ENCODE measurements around the gene NDUFC2. TPM values are rescaled to one million over a fixed set of nuclear protein-coding genes. Genes with fewer than 3 reads are reported as not detected.

The NDUFC2 gene
- total and polyA plus RNA-seq, 2 experiments from 2014 or later: 123 to 689 TPM

DNA sequence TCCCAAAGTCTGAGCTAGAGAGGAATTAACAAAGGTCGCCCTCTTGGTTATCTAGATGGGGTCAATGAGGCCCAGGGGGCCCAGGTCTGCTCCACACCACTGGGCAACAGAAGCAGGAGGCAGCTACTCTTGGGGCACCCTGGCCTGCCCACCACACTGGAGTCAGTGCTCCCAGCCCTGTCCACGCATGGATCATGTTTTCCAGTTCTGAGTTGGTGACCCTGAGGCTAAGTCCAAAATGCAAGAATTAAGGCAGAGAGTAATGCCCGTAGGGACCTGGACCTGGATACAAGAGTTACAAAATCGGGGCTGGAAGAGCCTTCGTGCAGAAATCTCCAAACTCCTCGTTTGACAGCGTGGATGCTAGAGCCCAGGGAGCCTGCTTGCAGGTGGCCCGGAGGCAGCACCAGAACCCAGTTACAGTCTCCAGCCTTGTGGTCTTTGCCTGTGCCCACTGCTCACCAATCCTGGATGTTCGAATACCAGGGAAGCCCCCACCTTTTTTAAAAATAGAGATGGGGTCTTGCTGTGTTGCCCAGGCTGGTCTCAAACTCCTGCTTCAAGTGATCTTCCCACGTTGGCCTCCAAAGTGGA, 22.1 kb downstream of the NDUFC2 start:
- H3K27ac ChIP-seq: no peak overlapping the region
- H3K9me3 ChIP-seq (ENCODE audit: low read depth): no peaks in the 10 kb centered on the region
- DNase-seq (ENCODE audit: low read depth in 1 of 2, low spot score in 1 of 2): no peak
- H3K4me3 ChIP-seq: no peak overlapping the region
- H3K27me3 ChIP-seq: no peaks in the 10 kb centered on the region
- no peaks in the 10 kb centered on the region for H3K4me1 ChIP-seq (ENCODE audit: low read depth)
- no peaks in the 10 kb centered on the region for H3K36me3 ChIP-seq
- TF ChIP-seq CTCF (IDR thresholded peaks at IDR 0.05; ENCODE audit: low read depth, low read length): no peak

DNA sequence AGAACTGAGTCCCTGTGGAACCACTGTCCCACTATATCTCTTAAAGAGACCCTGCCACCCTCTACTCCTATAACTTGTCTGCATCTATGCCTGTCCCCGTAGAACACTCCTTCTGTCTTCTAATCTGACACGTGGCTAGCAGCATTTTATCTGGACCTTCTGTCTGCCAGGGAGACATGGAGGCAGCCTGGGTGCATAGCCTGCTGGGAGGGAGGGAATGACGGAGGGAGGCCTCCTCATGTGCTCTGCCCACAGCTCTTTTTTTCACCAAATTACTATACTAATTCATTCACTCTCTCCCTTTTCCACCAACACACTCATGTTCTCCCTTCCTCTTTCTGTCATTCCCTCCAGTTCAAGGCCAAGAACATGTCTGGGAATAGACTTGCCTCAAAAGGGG, 23.6 kb downstream of the NDUFC2 start:
- no peaks in the 10 kb centered on the region for H3K27me3 ChIP-seq
- no peaks in the 10 kb centered on the region for H3K9me3 ChIP-seq (ENCODE audit: low read depth)
- H3K4me1 ChIP-seq (ENCODE audit: low read depth): peaks cover 6% of the 10 kb centered on the region
- H3K27ac ChIP-seq: no peak overlapping the region
- no peak overlapping the region for H3K4me3 ChIP-seq
- no peak for TF ChIP-seq CTCF (IDR thresholded peaks at IDR 0.05; ENCODE audit: low read depth, low read length)
- H3K36me3 ChIP-seq: no peaks in the 10 kb centered on the region
- no peak for DNase-seq (ENCODE audit: low read depth in 1 of 2, low spot score in 1 of 2)

DNA sequence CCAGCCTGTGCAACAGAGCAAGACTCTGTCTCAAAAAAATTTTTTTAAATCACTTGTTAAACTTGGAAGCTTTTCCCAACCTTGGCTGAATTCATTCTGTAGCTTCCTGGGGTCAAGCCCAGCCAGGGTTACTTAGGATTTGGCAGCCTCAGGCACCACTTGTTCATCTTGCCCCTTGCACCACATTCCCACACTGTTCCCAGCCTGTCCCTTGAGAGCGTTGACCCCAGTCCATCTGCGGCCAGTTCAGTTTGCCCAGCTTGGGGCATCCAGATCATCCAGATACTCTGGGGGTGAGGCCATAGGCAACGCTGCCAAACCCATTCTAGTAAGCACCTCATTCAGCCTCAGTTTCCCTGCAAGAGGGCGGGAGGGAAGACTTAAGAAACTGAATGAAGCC, 24.7 kb downstream of the NDUFC2 start:
- no peaks in the 10 kb centered on the region for H3K27me3 ChIP-seq
- H3K27ac ChIP-seq: no peak overlapping the region
- H3K36me3 ChIP-seq: no peaks in the 10 kb centered on the region
- no peaks in the 10 kb centered on the region for H3K9me3 ChIP-seq (ENCODE audit: low read depth)
- no peak for TF ChIP-seq CTCF (IDR thresholded peaks at IDR 0.05; ENCODE audit: low read depth, low read length)
- DNase-seq (ENCODE audit: low read depth in 1 of 2, low spot score in 1 of 2): no peak
- no peak overlapping the region for H3K4me3 ChIP-seq
- peaks cover 6% of the 10 kb centered on the region for H3K4me1 ChIP-seq (ENCODE audit: low read depth)

GRCh38 chr11:78050964-78051831, 28.5 kb downstream of the NDUFC2 start:
- Histone ChIP-seq H3K4me1 (ENCODE audit: low read depth) (peaks cover 6% of the 10 kb centered on the region), H3K27me3 (no peaks in the 10 kb centered on the region), H3K27ac (peak overlapping the region; percentile 4), H3K9me3 (ENCODE audit: low read depth) (no peaks in the 10 kb centered on the region), H3K4me3 (no peak overlapping the region), H3K36me3 (no peaks in the 10 kb centered on the region)
- peak in 1 of 2 donors; percentile 84 for DNase-seq (ENCODE audit: low read depth in 1 of 2, low spot score in 1 of 2)
- TF ChIP-seq CTCF (IDR thresholded peaks at IDR 0.05; ENCODE audit: low read depth, low read length): no peak

DNA sequence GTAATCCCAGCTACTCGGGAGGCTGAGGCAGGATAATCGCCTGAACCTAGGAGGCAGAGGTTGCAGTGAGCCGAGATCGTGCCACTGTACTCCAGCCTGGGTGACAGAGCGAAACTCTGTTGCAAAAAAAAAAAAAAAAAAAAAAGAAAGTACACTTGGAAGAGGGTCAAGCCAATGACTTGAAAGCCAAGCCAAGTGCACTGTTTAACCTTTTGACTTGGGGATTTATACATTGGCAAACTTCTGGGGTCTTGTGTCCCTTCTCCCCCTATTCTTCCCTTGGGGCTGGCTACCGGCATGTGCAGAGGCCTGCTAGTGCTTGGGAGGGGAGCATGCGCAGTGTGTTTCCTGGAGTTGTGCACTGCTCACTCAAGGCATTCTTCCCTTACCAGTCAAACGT, 30.3 kb downstream of the NDUFC2 start:
- no peak for DNase-seq (ENCODE audit: low read depth in 1 of 2, low spot score in 1 of 2)
- Histone ChIP-seq H3K36me3 (no peaks in the 10 kb centered on the region), H3K27ac (no peak overlapping the region), H3K9me3 (ENCODE audit: low read depth) (no peaks in the 10 kb centered on the region), H3K27me3 (no peaks in the 10 kb centered on the region), H3K4me3 (no peak overlapping the region), H3K4me1 (ENCODE audit: low read depth) (peaks cover 10% of the 10 kb centered on the region)
- TF ChIP-seq CTCF (IDR thresholded peaks at IDR 0.05; ENCODE audit: low read depth, low read length): no peak

Data from cardiac muscle cell (in vitro differentiated cells and primary cell).